OCI-LY1 (cell line): Measurements from ENCODE around the gene SLAMF7.

Source experiments
- CTCF ChIP-seq: fragments of 200-600 bp; sonication (generic), shearing (Covaris generic); IDR thresholded peaks from 2 replicates; pipeline ENCODE4 v1.5.1; 2017; ENCODE audit warnings: mild to moderate bottlenecking, antibody characterized with exemption, low read length, moderate library complexity, mixed read lengths
- EZH2 ChIP-seq: fragments of 200-600 bp; sonication (generic), shearing (Covaris generic); IDR thresholded peaks from 2 replicates; pipeline ENCODE4 v1.8.0; 2017; ENCODE audit warnings: borderline replicate concordance, mixed run types, mild to moderate bottlenecking, antibody characterized with exemption, low read length, moderate library complexity, mixed read lengths

- TF ChIP-seq EZH2 = no peak
- TF ChIP-seq CTCF = no peak
Measured at GRCh38 chr1:160776178-160776577, 37.1 kb downstream of the SLAMF7 start.
